ENCODE results near the gene DPPA5.

The DPPA5 gene

GRCh38 chr6:73364121-73364520 is 10.0 kb upstream of the DPPA5 start:
- no peak for TF ChIP-seq CTCF (conservative IDR thresholded peaks at IDR 0.05; ENCODE audit: low read depth, low read length)
- DNase-seq (ENCODE audit: low read depth), result no peak
- no peak overlapping the region for H3K4me3 ChIP-seq (ENCODE audit: low read length)

- no peak for TF ChIP-seq CTCF (conservative IDR thresholded peaks at IDR 0.05; ENCODE audit: low read depth, low read length)
Measured at GRCh38 chr6:73363537-73363875, 9.4 kb upstream of the DPPA5 start.

GRCh38 chr6:73362869-73363536 is 8.9 kb upstream of the DPPA5 start:
- no peak for TF ChIP-seq CTCF (conservative IDR thresholded peaks at IDR 0.05; ENCODE audit: low read depth, low read length)
- no peak for DNase-seq (ENCODE audit: low read depth)
- no peak overlapping the region for H3K4me3 ChIP-seq (ENCODE audit: low read length)

More at GRCh38 chr6:73363537-73363875, 9.4 kb upstream of the DPPA5 start:
- no peak for DNase-seq (ENCODE audit: low read depth)
- H3K4me3 ChIP-seq (ENCODE audit: low read length), result no peak overlapping the region

- H3K4me3 ChIP-seq (ENCODE audit: low read length), result no peak within 1 kb of the TSS
- TF ChIP-seq CTCF (conservative IDR thresholded peaks at IDR 0.05; ENCODE audit: low read depth, low read length), result no peak
- DNase-seq (ENCODE audit: low read depth), result no peak
Measured at GRCh38 chr6:73362358-73362757, 8.3 kb upstream of the DPPA5 start, which contains the start of gene KHDC3L. Gene KHDC3L, plus strand, starts transcription at chr6:73362658. Its CDS starts 72 bp downstream, at chr6:73362730.

- DNase-seq (ENCODE audit: low read depth), result no peak
- TF ChIP-seq CTCF (conservative IDR thresholded peaks at IDR 0.05; ENCODE audit: low read depth, low read length), result no peak
- H3K4me3 ChIP-seq (ENCODE audit: low read length), result no peak overlapping the region
Measured at GRCh38 chr6:73349311-73349710, 4.8 kb downstream of the DPPA5 start.

GRCh38 chr6:73348550-73349204 is 5.4 kb downstream of the DPPA5 start:
- no peak for TF ChIP-seq CTCF (conservative IDR thresholded peaks at IDR 0.05; ENCODE audit: low read depth, low read length)
- DNase-seq (ENCODE audit: low read depth), result no peak
- no peak overlapping the region for H3K4me3 ChIP-seq (ENCODE audit: low read length)

GRCh38 chr6:73343164-73343563 is 10.9 kb downstream of the DPPA5 start:
- TF ChIP-seq CTCF (conservative IDR thresholded peaks at IDR 0.05; ENCODE audit: low read depth, low read length), result no peak
- DNase-seq (ENCODE audit: low read depth), result no peak
- no peak overlapping the region for H3K4me3 ChIP-seq (ENCODE audit: low read length)
